Effector memory CD8-positive, alpha-beta T cell (primary cell): ENCODE results near the gene EGLN2.
"Not testable (repeated sequence)": the region's sequence is repeated elsewhere in the genome, so short reads cannot be mapped to it uniquely, and the experiment has no call there.

Source experiments
- ATAC-seq: fragments of 150-1000 bp; cut with Tn5 transposase; replicated peaks from 2 replicates; pipeline ENCODE4 v1.10.0; 2021; ENCODE audit warnings: mild to moderate bottlenecking, moderate library complexity
- DNase-seq, 3 experiments: peaks; one replicate each; pipeline ENCODE4 v3.0.0; 2021
- H3K27ac Mint-ChIP-seq, 2 donors: one replicate each; pipeline ENCODE4 v1.8.0; 2022; ENCODE audit warnings: mild to moderate bottlenecking in 2 of 2, mixed read lengths in 2 of 2, moderate library complexity in 2 of 2
- H3K27me3 Mint-ChIP-seq, 2 donors: one replicate each; pipeline ENCODE4 v1.8.0; 2022; ENCODE audit warnings: mixed read lengths in 2 of 2
- H3K36me3 Mint-ChIP-seq: one replicate; pipeline ENCODE4 v1.8.0; 2022; ENCODE audit warnings: mild to moderate bottlenecking, moderate library complexity, mixed read lengths; ENCODE audit not compliant: insufficient read depth
- H3K4me1 Mint-ChIP-seq, 2 donors: one replicate each; pipeline ENCODE4 v1.8.0; 2022; ENCODE audit warnings: low read depth in 2 of 2, mixed read lengths in 2 of 2
- H3K4me3 Mint-ChIP-seq, 2 donors: one replicate each; pipeline ENCODE4 v1.8.0; 2022; ENCODE audit warnings: mild to moderate bottlenecking in 2 of 2, mixed read lengths in 2 of 2, moderate library complexity in 2 of 2
- H3K9me3 Mint-ChIP-seq, 2 donors: one replicate each; pipeline ENCODE4 v1.8.0; 2022; ENCODE audit warnings: mixed read lengths in 2 of 2

EGLN2 gene

GRCh38 chr19:40763526-40763925 is 35.5 kb upstream of the EGLN2 start:
- ATAC-seq (no peak), DNase-seq (no peak)
- H3K9me3 Mint-ChIP-seq: no peaks in the 10 kb centered on the region
- H3K36me3 Mint-ChIP-seq: peaks cover 98% of the 10 kb centered on the region
- H3K27me3 Mint-ChIP-seq: no peaks in the 10 kb centered on the region
- peak overlapping the region in 1 of 2 donors; percentile 34 for H3K4me3 Mint-ChIP-seq
- peak overlapping the region; percentile 78 to 87 for H3K27ac Mint-ChIP-seq
- H3K4me1 Mint-ChIP-seq: peaks cover 33 to 46% of the 10 kb centered on the region in 2 donors

- Mint-ChIP-seq H3K4me1 (peaks cover 33 to 46% of the 10 kb centered on the region in 2 donors), H3K9me3 (no peaks in the 10 kb centered on the region)
- ATAC-seq: no peak
Observed at GRCh38 chr19:40763963-40764362, 35.0 kb upstream of the EGLN2 start.

GRCh38 chr19:40766385-40766784 is 32.6 kb upstream of the EGLN2 start:
- not testable (repeated sequence) for DNase-seq, H3K4me3 Mint-ChIP-seq, H3K27me3 Mint-ChIP-seq, H3K9me3 Mint-ChIP-seq, ATAC-seq
- H3K4me1 Mint-ChIP-seq: peaks cover 40 to 43% of the 10 kb centered on the region in 2 donors
- peak overlapping the region in 1 of 2 donors; percentile 87 for H3K27ac Mint-ChIP-seq
- peaks cover 76% of the 10 kb centered on the region for H3K36me3 Mint-ChIP-seq

More at GRCh38 chr19:40763963-40764362, 35.0 kb upstream of the EGLN2 start:
- H3K4me3 Mint-ChIP-seq: peak overlapping the region; percentile 34 to 41
- no peak for DNase-seq
- no peaks in the 10 kb centered on the region for H3K27me3 Mint-ChIP-seq
- H3K36me3 Mint-ChIP-seq: peaks cover 94% of the 10 kb centered on the region
- H3K27ac Mint-ChIP-seq: peak overlapping the region; percentile 78 to 87

GRCh38 chr19:40768869-40769268 is 30.1 kb upstream of the EGLN2 start:
- Mint-ChIP-seq H3K4me3 (no peak overlapping the region), H3K27me3 (no peaks in the 10 kb centered on the region), H3K4me1 (peaks cover 24 to 27% of the 10 kb centered on the region in 2 donors), H3K27ac (peak overlapping the region in 1 of 2 donors; percentile 29), H3K36me3 (peaks cover 51% of the 10 kb centered on the region), H3K9me3 (no peaks in the 10 kb centered on the region)
- DNase-seq: no peak
- ATAC-seq: no peak

GRCh38 chr19:40771101-40771862 is 27.7 kb upstream of the EGLN2 start:
- not testable (repeated sequence) for H3K9me3 Mint-ChIP-seq, H3K4me3 Mint-ChIP-seq, DNase-seq, H3K27me3 Mint-ChIP-seq
- peaks cover 7 to 11% of the 10 kb centered on the region in 2 donors for H3K4me1 Mint-ChIP-seq
- peak overlapping the region in 1 of 2 donors; percentile 64 for H3K27ac Mint-ChIP-seq
- ATAC-seq: peak; percentile 49
- peaks cover 28% of the 10 kb centered on the region for H3K36me3 Mint-ChIP-seq

- H3K27me3 Mint-ChIP-seq: no peaks in the 10 kb centered on the region
- H3K9me3 Mint-ChIP-seq: no peaks in the 10 kb centered on the region
- H3K36me3 Mint-ChIP-seq: peaks cover 30% of the 10 kb centered on the region
- H3K4me3 Mint-ChIP-seq: no peak within 1 kb of the TSS
- H3K27ac Mint-ChIP-seq: peak within 1 kb of the TSS in 1 of 2 donors; percentile 94
- ATAC-seq (no peak), DNase-seq (no peak)
- H3K4me1 Mint-ChIP-seq: peaks cover 28 to 30% of the 10 kb centered on the region in 2 donors
Observed at GRCh38 chr19:40774916-40775631, 23.9 kb upstream of the EGLN2 start, which contains the start of gene MIA. Gene MIA, plus strand, starts transcription at chr19:40775521. Its CDS starts 22 bp downstream, at chr19:40775543.

GRCh38 chr19:40775632-40776022 is 23.4 kb upstream of the EGLN2 start:
- Mint-ChIP-seq H3K4me3 (no peak overlapping the region), H3K27ac (no peak overlapping the region), H3K36me3 (peaks cover 31% of the 10 kb centered on the region), H3K9me3 (no peaks in the 10 kb centered on the region), H3K4me1 (peaks cover 32 to 33% of the 10 kb centered on the region in 2 donors), H3K27me3 (no peaks in the 10 kb centered on the region)
- ATAC-seq (no peak), DNase-seq (no peak)

GRCh38 chr19:40776364-40776763 is 22.6 kb upstream of the EGLN2 start:
- no peaks in the 10 kb centered on the region for H3K27me3 Mint-ChIP-seq
- H3K27ac Mint-ChIP-seq: peak overlapping the region; percentile 94 to 96
- peak overlapping the region; percentile 89 for H3K4me3 Mint-ChIP-seq
- ATAC-seq (no peak), DNase-seq (no peak)
- peaks cover 26 to 31% of the 10 kb centered on the region in 2 donors for H3K4me1 Mint-ChIP-seq
- peaks cover 31% of the 10 kb centered on the region for H3K36me3 Mint-ChIP-seq
- H3K9me3 Mint-ChIP-seq: no peaks in the 10 kb centered on the region

- ATAC-seq (peak; percentile 68), DNase-seq (peak; percentile 87 to 93 (median 91))
- H3K4me3 Mint-ChIP-seq: peak overlapping the region; percentile 89
- peaks cover 28 to 32% of the 10 kb centered on the region in 2 donors for H3K4me1 Mint-ChIP-seq
- no peaks in the 10 kb centered on the region for H3K27me3 Mint-ChIP-seq
- peaks cover 35% of the 10 kb centered on the region for H3K36me3 Mint-ChIP-seq
- no peaks in the 10 kb centered on the region for H3K9me3 Mint-ChIP-seq
- H3K27ac Mint-ChIP-seq: peak overlapping the region; percentile 94 to 96
Observed at GRCh38 chr19:40776932-40777644, 21.9 kb upstream of the EGLN2 start.

GRCh38 chr19:40777645-40777936 is 21.4 kb upstream of the EGLN2 start:
- Mint-ChIP-seq H3K4me1 (peaks cover 30 to 33% of the 10 kb centered on the region in 2 donors), H3K27ac (peak overlapping the region; percentile 94 to 96), H3K36me3 (peaks cover 35% of the 10 kb centered on the region), H3K27me3 (no peaks in the 10 kb centered on the region), H3K9me3 (no peaks in the 10 kb centered on the region), H3K4me3 (peak overlapping the region; percentile 89)
- ATAC-seq (no peak), DNase-seq (no peak)

- DNase-seq (peak; percentile 99 to 100 (median 100)), ATAC-seq (peak; percentile 78)
- no peaks in the 10 kb centered on the region for H3K9me3 Mint-ChIP-seq
- peaks cover 35% of the 10 kb centered on the region for H3K36me3 Mint-ChIP-seq
- H3K4me1 Mint-ChIP-seq: peaks cover 30 to 34% of the 10 kb centered on the region in 2 donors
- H3K27ac Mint-ChIP-seq: peak within 1 kb of the TSS; percentile 94 to 96
- H3K4me3 Mint-ChIP-seq: peak within 1 kb of the TSS; percentile 89
- no peaks in the 10 kb centered on the region for H3K27me3 Mint-ChIP-seq
Observed at GRCh38 chr19:40777937-40778705, 20.9 kb upstream of the EGLN2 start, which contains the start of gene RAB4B. Gene RAB4B, plus strand, starts transcription at chr19:40778247. Its CDS starts 129 bp downstream, at chr19:40778376.

GRCh38 chr19:40778706-40779284 is 20.2 kb upstream of the EGLN2 start:
- Mint-ChIP-seq H3K9me3 (no peaks in the 10 kb centered on the region), H3K36me3 (peaks cover 35% of the 10 kb centered on the region), H3K4me3 (peak overlapping the region; percentile 89), H3K4me1 (peaks cover 30 to 37% of the 10 kb centered on the region in 2 donors), H3K27ac (peak overlapping the region; percentile 94 to 96), H3K27me3 (no peaks in the 10 kb centered on the region)
- ATAC-seq (no peak), DNase-seq (no peak)
